Measurements from ENCODE around the gene NXNL1. TPM values are rescaled to one million over a fixed set of nuclear protein-coding genes. Genes with fewer than 3 reads are reported as not detected.
A peak's percentile ranks its signal among the peaks of the same experiment; 100 is the strongest.

NXNL1 gene
- total and polyA plus RNA-seq, 9 of the 15 experiments (the other 6 are each of a cell fraction or from before 2014, with no cell fraction given), result not detected

DNA sequence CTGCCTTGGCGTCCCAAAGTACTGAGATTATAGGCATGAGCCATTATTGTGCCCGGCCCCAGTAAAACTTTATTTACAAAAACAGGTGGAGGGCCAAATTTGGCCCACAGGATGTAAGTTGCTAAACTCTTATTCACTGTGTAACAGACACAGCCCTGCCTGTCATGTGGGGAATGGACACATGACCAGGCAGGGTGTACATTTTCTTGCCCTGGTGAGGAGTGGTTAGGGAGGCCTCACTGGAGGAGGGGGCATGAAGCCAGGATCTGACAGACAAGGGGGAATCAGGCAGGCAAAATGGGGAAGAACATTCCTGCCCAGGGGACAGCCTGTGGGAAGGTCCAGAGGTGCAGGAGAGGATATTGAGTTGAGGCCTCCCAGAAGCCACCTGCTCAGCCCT is 43.3 kb upstream of the NXNL1 start (continued):
- TF ChIP-seq, protein P1, sequence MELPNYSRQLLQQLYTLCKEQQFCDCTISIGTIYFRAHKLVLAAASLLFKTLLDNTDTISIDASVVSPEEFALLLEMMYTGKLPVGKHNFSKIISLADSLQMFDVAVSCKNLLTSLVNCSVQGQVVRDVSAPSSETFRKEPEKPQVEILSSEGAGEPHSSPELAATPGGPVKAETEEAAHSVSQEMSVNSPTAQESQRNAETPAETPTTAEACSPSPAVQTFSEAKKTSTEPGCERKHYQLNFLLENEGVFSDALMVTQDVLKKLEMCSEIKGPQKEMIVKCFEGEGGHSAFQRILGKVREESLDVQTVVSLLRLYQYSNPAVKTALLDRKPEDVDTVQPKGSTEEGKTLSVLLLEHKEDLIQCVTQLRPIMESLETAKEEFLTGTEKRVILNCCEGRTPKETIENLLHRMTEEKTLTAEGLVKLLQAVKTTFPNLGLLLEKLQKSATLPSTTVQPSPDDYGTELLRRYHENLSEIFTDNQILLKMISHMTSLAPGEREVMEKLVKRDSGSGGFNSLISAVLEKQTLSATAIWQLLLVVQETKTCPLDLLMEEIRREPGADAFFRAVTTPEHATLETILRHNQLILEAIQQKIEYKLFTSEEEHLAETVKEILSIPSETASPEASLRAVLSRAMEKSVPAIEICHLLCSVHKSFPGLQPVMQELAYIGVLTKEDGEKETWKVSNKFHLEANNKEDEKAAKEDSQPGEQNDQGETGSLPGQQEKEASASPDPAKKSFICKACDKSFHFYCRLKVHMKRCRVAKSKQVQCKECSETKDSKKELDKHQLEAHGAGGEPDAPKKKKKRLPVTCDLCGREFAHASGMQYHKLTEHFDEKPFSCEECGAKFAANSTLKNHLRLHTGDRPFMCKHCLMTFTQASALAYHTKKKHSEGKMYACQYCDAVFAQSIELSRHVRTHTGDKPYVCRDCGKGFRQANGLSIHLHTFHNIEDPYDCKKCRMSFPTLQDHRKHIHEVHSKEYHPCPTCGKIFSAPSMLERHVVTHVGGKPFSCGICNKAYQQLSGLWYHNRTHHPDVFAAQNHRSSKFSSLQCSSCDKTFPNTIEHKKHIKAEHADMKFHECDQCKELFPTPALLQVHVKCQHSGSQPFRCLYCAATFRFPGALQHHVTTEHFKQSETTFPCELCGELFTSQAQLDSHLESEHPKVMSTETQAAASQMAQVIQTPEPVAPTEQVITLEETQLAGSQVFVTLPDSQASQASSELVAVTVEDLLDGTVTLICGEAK (IDR thresholded peaks at IDR 0.05), result peak; percentile 5; the same call in 1 of the 2 replicates
- TF ChIP-seq, protein P1 (CRISPR knock-in tag; IDR thresholded peaks at IDR 0.05), result peak; percentile 66; the same call in 1 of the 2 replicates
- TF ChIP-seq, protein P2, sequence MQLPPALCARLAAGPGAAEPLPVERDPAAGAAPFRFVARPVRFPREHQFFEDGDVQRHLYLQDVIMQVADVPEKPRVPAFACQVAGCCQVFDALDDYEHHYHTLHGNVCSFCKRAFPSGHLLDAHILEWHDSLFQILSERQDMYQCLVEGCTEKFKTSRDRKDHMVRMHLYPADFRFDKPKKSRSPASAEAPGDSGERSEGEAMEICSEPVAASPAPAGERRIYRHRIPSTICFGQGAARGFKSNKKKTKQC (CRISPR knock-in tag; IDR thresholded peaks at IDR 0.05), result no peak
- TF ChIP-seq, protein P3, sequence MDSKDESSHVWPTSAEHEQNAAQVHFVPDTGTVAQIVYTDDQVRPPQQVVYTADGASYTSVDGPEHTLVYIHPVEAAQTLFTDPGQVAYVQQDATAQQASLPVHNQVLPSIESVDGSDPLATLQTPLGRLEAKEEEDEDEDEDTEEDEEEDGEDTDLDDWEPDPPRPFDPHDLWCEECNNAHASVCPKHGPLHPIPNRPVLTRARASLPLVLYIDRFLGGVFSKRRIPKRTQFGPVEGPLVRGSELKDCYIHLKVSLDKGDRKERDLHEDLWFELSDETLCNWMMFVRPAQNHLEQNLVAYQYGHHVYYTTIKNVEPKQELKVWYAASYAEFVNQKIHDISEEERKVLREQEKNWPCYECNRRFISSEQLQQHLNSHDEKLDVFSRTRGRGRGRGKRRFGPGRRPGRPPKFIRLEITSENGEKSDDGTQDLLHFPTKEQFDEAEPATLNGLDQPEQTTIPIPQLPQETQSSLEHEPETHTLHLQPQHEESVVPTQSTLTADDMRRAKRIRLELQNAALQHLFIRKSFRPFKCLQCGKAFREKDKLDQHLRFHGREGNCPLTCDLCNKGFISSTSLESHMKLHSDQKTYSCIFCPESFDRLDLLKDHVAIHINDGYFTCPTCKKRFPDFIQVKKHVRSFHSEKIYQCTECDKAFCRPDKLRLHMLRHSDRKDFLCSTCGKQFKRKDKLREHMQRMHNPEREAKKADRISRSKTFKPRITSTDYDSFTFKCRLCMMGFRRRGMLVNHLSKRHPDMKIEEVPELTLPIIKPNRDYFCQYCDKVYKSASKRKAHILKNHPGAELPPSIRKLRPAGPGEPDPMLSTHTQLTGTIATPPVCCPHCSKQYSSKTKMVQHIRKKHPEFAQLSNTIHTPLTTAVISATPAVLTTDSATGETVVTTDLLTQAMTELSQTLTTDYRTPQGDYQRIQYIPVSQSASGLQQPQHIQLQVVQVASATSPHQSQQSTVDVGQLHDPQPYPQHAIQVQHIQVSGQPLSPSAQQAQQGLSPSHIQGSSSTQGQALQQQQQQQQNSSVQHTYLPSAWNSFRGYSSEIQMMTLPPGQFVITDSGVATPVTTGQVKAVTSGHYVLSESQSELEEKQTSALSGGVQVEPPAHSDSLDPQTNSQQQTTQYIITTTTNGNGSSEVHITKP (IDR thresholded peaks at IDR 0.05; ENCODE audit: partially characterized antibody), result no peak
- no peak for TF ChIP-seq SIN3B (IDR thresholded peaks at IDR 0.05; ENCODE audit: low read depth)
- TF ChIP-seq ZNF184 (CRISPR knock-in tag; IDR thresholded peaks at IDR 0.05), result no peak
- TF ChIP-seq, protein P4, sequence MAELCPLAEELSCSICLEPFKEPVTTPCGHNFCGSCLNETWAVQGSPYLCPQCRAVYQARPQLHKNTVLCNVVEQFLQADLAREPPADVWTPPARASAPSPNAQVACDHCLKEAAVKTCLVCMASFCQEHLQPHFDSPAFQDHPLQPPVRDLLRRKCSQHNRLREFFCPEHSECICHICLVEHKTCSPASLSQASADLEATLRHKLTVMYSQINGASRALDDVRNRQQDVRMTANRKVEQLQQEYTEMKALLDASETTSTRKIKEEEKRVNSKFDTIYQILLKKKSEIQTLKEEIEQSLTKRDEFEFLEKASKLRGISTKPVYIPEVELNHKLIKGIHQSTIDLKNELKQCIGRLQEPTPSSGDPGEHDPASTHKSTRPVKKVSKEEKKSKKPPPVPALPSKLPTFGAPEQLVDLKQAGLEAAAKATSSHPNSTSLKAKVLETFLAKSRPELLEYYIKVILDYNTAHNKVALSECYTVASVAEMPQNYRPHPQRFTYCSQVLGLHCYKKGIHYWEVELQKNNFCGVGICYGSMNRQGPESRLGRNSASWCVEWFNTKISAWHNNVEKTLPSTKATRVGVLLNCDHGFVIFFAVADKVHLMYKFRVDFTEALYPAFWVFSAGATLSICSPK (IDR thresholded peaks at IDR 0.05; ENCODE audit: borderline replicate concordance), result no peak
